Heart right ventricle (tissue), 16 donors: ENCODE results near the gene MACROD2. TPM values are rescaled to one million over a fixed set of nuclear protein-coding genes. Genes with fewer than 3 reads are reported as not detected.
A peak's percentile ranks its signal among the peaks of the same experiment; 100 is the strongest.

Experiments used
- ATAC-seq, 8 donors: fragments of 200-7000 bp; cut with Tn5 transposase; one replicate each; pipeline ENCODE4 v1.9.1; 2020; ENCODE audit warnings: mild to moderate bottlenecking in 8 of 8, moderate library complexity in 8 of 8, moderate number of reproducible peaks in 1 of 8
- DNase-seq, 2 donors: peaks; one replicate each; pipeline ENCODE4 v3.0.0-alpha.2; 2020
- H3K27ac ChIP-seq, 10 donors: fragments of 200-600 bp; sonication (generic) in 2 of 10; one replicate each; pipeline versions ENCODE4 v1.5.0 to v1.8.0; 2020 to 2022; ENCODE audit warnings: mild to moderate bottlenecking in 3 of 10
- H3K27me3 ChIP-seq, 7 donors: fragments of 200-600 bp; one replicate each; pipeline ENCODE4 v1.8.0; 2021 to 2022; ENCODE audit warnings: mild to moderate bottlenecking in 2 of 7
- H3K36me3 ChIP-seq, 9 donors: fragments of 200-600 bp; sonication (generic) in 1 of 9; one replicate each; pipeline versions ENCODE4 v1.5.0 to v1.8.0; 2020 to 2022; ENCODE audit warnings: mild to moderate bottlenecking in 2 of 9
- H3K4me1 ChIP-seq, 9 donors: fragments of 200-600 bp; sonication (generic) in 1 of 9; one replicate each; pipeline versions ENCODE4 v1.5.0 to v1.8.0; 2020 to 2022; ENCODE audit warnings: mild to moderate bottlenecking in 4 of 9
- H3K4me3 ChIP-seq, 10 donors: fragments of 200-600 bp; sonication (generic) in 2 of 10; one replicate each; pipeline versions ENCODE4 v1.5.0 to v1.8.0; 2020 to 2022; ENCODE audit warnings: mild to moderate bottlenecking in 7 of 10, moderate library complexity in 2 of 10
- H3K9me3 ChIP-seq, 11 donors: fragments of 200-600 bp in 10 of 11; sonication (generic) in 2 of 11; one replicate each; pipeline versions ENCODE4 v1.5.0 to v1.8.0; 2013 to 2022; ENCODE audit warnings: mild to moderate bottlenecking in 2 of 11, control low read depth in 1 of 11, moderate library complexity in 1 of 11
- WGBS, 2 donors: extraction: QIAGEN DNeasy Blood & Tissue Kit; methylation state at CpG; one replicate each; pipeline ENCODE4 v1.1.7; 2013; ENCODE audit warnings: inconsistent platforms in 1 of 2; 5-methylcytosine and 5-hydroxymethylcytosine counted together
- intact Hi-C, 10 donors: fragments of 100-400 bp; cut with DNase I; formaldehyde crosslinking; loops; one replicate each; pipeline versions ENCODE4 v1.11.1 to v1.14.2; 2022
- polyA plus RNA-seq, 2 donors: library from polyadenylated mRNA; stranded (reverse); fragments of 200-250 nt; gene quantifications; one replicate each; pipeline ENCODE4 v1.2.3, GENCODE V29; 2013
- total RNA-seq, 10 donors: library from RNA; stranded (reverse); fragmentation: NEBNext Ultra II Directional in 3 of 10; extraction: Animal tissue kit (Norgen Biotek cat#: 25700) in 3 of 10; gene quantifications; one replicate each; pipeline versions ENCODE4 v1.2.1 to v1.2.4, GENCODE V29; 2021 to 2023
- TF ChIP-seq, protein P1 (sequence below), 9 donors: fragments of 200-600 bp; sonication (generic) in 2 of 9; IDR thresholded peaks; one replicate each; pipeline versions ENCODE4 v1.5.0 to v1.8.0; 2021 to 2022; ENCODE audit warnings: antibody characterized with exemption in 9 of 9, mild to moderate bottlenecking in 5 of 9, moderate library complexity in 1 of 9
- donor health status: Arrhythmogenic right ventricular cardiomyopathy.
- donor health status: ischemic (EF 13 %, LVEDD 7.1; RV severe dilation, severe dysfunction).
- donor health status: healthy with polysubstance abuse.
- donor health status: DM: no; HTN: yes; CAD: no.
- donor health status: DM: no; HTN: no; CAD: no.
- donor health status: ischemic (EF 25% LVEDD 6.9; RV normal size, moderate dysfunction).
- donor health status: ischemic (EF 25% LVEDD 5.7; RV mildly dilated, moderate dysfunction).
- donor health status: healthy.
- donor health status: DM: yes; HTN: yes; CAD: no.
- donor health status: Ischemic cardiomyopathy.
- donor health status: ischemic (EF 35%, LVEDD 5.7; RV mildly dilated, moderate dysfunction).
- donor health status: nonischemic (EF 11% LVEDD 7.7; RV severe dilation, severe dysfunction).
- donor health status: DM: yes; HTN: yes; CAD: no.
- donor health status: PGD.
- donor health status: ischemic (EF 29% LVEDD 5.4; RV normal size, mild dysfunction).
- donor health status: nonischemic (EF 23%, LVEDD 6.1; RV moderate dilation, normal function).

Gene MACROD2
- total and polyA plus RNA-seq, 12 donors: 0.28 to 6.4 (median 4.1) TPM

DNA sequence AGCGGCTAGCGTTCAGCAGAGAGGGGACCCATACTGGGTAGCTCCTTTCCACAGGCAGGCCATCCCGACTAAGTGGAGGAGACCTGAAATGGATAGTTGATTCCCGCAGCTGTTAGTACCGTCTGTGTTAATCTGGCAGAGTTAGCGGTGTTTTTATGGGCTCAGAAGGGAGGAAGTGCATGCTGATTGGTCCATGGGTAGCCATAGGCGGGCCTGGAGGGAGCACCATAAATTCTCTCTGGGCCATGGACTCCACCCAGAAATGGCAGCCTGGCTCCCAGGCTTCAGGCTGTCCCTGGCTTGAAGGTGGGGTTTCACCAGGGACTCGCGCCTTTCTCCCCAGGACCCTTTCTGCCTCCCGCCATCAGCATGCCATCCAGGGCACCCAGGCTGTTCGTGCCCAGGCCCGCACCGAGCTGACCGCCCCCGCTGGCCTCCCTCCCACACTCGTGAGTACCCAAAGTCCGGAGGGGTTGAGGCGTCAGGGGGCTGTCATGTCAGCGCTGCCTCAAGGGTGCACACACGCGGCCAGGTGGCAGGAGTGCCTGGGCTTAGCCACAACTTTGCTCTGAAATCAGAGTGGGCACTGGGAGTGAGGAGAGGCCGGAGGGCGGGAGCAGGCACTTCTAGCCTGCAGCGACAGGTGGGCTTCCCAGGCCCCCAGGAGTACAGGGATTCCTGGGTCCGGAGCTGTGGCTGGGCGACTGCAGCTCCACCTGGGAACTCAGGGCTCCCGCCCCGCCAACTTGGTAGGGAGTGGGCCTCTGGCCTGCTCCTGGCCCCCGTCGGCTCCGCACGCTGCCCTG, 1036.4 kb downstream of the MACROD2 start:
- Histone ChIP-seq H3K36me3 (no peaks in the 10 kb centered on the region), H3K27ac (no peak overlapping the region), H3K4me1 (no peaks in the 10 kb centered on the region), H3K9me3 (peaks cover 0 to 16% (median 0%) of the 10 kb centered on the region in 11 donors), H3K27me3 (no peaks in the 10 kb centered on the region), H3K4me3 (no peak overlapping the region)
- ATAC-seq (peak in 1 of 8 donors; percentile 25), DNase-seq (no peak)
- TF ChIP-seq, protein P1, sequence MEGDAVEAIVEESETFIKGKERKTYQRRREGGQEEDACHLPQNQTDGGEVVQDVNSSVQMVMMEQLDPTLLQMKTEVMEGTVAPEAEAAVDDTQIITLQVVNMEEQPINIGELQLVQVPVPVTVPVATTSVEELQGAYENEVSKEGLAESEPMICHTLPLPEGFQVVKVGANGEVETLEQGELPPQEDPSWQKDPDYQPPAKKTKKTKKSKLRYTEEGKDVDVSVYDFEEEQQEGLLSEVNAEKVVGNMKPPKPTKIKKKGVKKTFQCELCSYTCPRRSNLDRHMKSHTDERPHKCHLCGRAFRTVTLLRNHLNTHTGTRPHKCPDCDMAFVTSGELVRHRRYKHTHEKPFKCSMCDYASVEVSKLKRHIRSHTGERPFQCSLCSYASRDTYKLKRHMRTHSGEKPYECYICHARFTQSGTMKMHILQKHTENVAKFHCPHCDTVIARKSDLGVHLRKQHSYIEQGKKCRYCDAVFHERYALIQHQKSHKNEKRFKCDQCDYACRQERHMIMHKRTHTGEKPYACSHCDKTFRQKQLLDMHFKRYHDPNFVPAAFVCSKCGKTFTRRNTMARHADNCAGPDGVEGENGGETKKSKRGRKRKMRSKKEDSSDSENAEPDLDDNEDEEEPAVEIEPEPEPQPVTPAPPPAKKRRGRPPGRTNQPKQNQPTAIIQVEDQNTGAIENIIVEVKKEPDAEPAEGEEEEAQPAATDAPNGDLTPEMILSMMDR (IDR thresholded peaks at IDR 0.05): no peak
- 88 to 89% methylated on average over 32 of the region's 32 CpGs for WGBS, 2 donors
- intact Hi-C loops: no loop called here

DNA sequence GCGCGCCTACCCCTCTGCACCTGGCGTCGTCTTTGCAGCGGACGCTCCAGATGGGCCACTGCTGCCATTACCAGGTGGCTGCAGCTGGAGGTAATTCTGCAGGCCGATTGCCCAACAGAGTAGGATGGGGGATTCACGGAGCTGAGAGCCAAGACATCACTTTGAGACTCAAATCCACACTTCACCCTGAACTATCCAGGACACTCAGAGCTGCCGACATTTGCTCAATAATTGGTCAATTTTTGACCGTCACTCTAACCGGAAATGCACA, 1037.0 kb downstream of the MACROD2 start:
- DNase-seq: no peak
- Histone ChIP-seq H3K4me3 (no peak overlapping the region), H3K27ac (no peak overlapping the region), H3K27me3 (no peaks in the 10 kb centered on the region), H3K9me3 (peaks cover 0 to 16% (median 0%) of the 10 kb centered on the region in 11 donors), H3K36me3 (no peaks in the 10 kb centered on the region), H3K4me1 (no peaks in the 10 kb centered on the region)
- 81 to 84% methylated on average over 11 of the region's 11 CpGs for WGBS, 2 donors
- ATAC-seq: no peak
- intact Hi-C loops: no loop called here
- TF ChIP-seq, protein P1 (IDR thresholded peaks at IDR 0.05): no peak

DNA sequence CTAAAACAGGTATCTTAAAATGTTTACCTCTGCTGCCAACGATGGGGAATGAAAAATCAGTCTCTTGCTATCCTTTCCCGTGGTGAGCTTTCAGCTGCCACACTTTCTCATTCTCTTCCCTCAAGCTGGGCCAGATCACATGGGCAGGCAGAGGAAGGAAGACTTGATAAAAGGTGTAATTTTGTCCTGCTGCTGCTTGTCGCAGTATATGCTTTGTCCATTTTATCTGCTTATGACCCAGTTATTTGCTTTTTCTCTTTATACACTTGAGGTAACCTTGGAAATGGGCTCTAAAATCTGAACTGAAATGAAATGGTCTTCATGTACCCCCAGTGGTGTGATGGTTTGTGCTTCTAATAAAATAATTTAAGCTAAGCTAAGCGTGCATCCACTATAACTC, 1038.0 kb downstream of the MACROD2 start:
- Histone ChIP-seq H3K27ac (no peak overlapping the region), H3K9me3 (peaks cover 0 to 16% (median 0%) of the 10 kb centered on the region in 11 donors), H3K4me1 (no peaks in the 10 kb centered on the region), H3K36me3 (no peaks in the 10 kb centered on the region), H3K27me3 (no peaks in the 10 kb centered on the region), H3K4me3 (no peak overlapping the region)
- intact Hi-C loops: no loop called here
- DNase-seq (no peak), ATAC-seq (no peak)
- TF ChIP-seq, protein P1 (IDR thresholded peaks at IDR 0.05): no peak
- 46 to 49% methylated on average over 4 of the region's 4 CpGs for WGBS, 2 donors

DNA sequence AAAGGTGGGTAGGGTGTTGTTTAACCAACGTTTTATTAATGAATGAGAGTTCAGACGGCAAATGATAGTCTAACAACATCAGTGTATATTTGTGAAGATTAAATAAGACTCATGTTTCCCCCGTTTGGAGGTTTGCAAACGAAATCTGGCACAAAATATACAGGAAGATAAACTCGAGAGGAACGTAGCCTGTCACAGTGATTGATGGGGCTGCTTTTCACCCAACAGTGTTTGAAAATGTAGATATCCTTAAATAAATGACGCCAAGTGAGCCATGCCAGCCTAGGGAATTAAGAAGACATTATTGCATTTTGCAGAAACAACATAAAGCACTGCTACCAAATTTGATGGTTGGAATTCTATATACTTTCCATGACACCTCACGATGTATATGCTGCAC, 1038.6 kb downstream of the MACROD2 start:
- Histone ChIP-seq H3K27me3 (no peaks in the 10 kb centered on the region), H3K9me3 (peaks cover 0 to 16% (median 0%) of the 10 kb centered on the region in 11 donors), H3K4me3 (no peak overlapping the region), H3K4me1 (no peaks in the 10 kb centered on the region), H3K36me3 (no peaks in the 10 kb centered on the region), H3K27ac (no peak overlapping the region)
- ATAC-seq (no peak), DNase-seq (no peak)
- WGBS, 2 donors: 45 to 49% methylated on average over 8 of the region's 8 CpGs
- intact Hi-C loops: no loop called here
- TF ChIP-seq, protein P1 (IDR thresholded peaks at IDR 0.05): no peak
